Neural cell (in vitro differentiated cells): Measurements from ENCODE around the gene CLCN5. TPM values are rescaled to one million over a fixed set of nuclear protein-coding genes. Genes with fewer than 3 reads are reported as not detected.

Experiments used
- H2AFZ ChIP-seq: fragments of 200-600, 300-800 bp; sonication (generic), shearing (Covaris generic); 2 replicates; pipeline ENCODE4 v1.6.0; 2014; ENCODE audit warnings: low read depth, mild to moderate bottlenecking, antibody characterized with exemption, low read length, moderate library complexity
- H3F3A ChIP-seq: fragments of 200-600 bp; shearing (Covaris generic); 2 replicates; pipeline ENCODE4 v1.6.1; 2016; ENCODE audit warnings: mild to moderate bottlenecking, moderate library complexity, mixed read lengths, antibody characterized with exemption, low read length; ENCODE audit not compliant: insufficient read depth, poor library complexity, severe bottlenecking
- H3K27ac ChIP-seq: fragments of 200-600, 300-800 bp; sonication (generic), shearing (Covaris generic); 2 replicates; pipeline ENCODE4 v1.5.1; 2014; ENCODE audit warnings: mild to moderate bottlenecking, low read length, moderate library complexity
- H3K27me3 ChIP-seq: fragments of 300-800, 200-600 bp; sonication (generic), shearing (Covaris generic); 2 replicates; pipeline ENCODE4 v1.6.0; 2014; ENCODE audit warnings: mild to moderate bottlenecking, low read depth, low read length, moderate library complexity; ENCODE audit not compliant: insufficient read depth
- H3K36me3 ChIP-seq: fragments of 300-800, 200-600 bp; sonication (generic), shearing (Covaris generic); 2 replicates; pipeline ENCODE4 v1.5.1; 2014; ENCODE audit warnings: mild to moderate bottlenecking, antibody characterized with exemption, low read length, moderate library complexity; ENCODE audit not compliant: insufficient read depth
- H3K4me2 ChIP-seq: fragments of 300-800, 200-600 bp; sonication (generic), shearing (Covaris generic); 2 replicates; pipeline ENCODE4 v1.6.0; 2014; ENCODE audit warnings: mild to moderate bottlenecking, low read length
- H3K4me3 ChIP-seq: fragments of 300-800, 200-600 bp; sonication (generic), shearing (Covaris generic); 2 replicates; pipeline ENCODE4 v1.5.1; 2014; ENCODE audit warnings: mild to moderate bottlenecking, low read length, moderate library complexity
- H3K79me2 ChIP-seq: fragments of 200-600 bp; shearing (Covaris generic); replicated peaks from 2 replicates; pipeline ENCODE4 v1.6.0; 2014; ENCODE audit warnings: mild to moderate bottlenecking, low read length, moderate library complexity; ENCODE audit not compliant: insufficient read depth
- H3K9ac ChIP-seq: fragments of 300-800, 200-600 bp; sonication (generic), shearing (Covaris generic); 2 replicates; pipeline ENCODE4 v1.6.1; 2016; ENCODE audit warnings: mild to moderate bottlenecking, low read length, mixed read lengths
- H3K9me2 ChIP-seq: fragments of 200-600 bp; shearing (Covaris generic); 2 replicates; pipeline ENCODE4 v1.6.1; 2016; ENCODE audit warnings: mild to moderate bottlenecking, low read length, mixed read lengths; ENCODE audit not compliant: insufficient read depth
- H3K9me3 ChIP-seq: fragments of 200-600, 300-800 bp; sonication (generic), shearing (Covaris generic); 2 replicates; pipeline ENCODE4 v1.6.1; 2016; ENCODE audit warnings: mild to moderate bottlenecking, mixed run types, low read length, moderate library complexity, mixed read lengths
- H4K20me1 ChIP-seq: fragments of 200-600 bp; shearing (Covaris generic); 2 replicates; pipeline ENCODE4 v1.6.1; 2016; ENCODE audit warnings: mild to moderate bottlenecking, mixed run types; ENCODE audit not compliant: insufficient read depth
- EP300 ChIP-seq: fragments of 450-650 bp; conservative IDR thresholded peaks from 2 replicates; pipeline ENCODE4 v1.6.1; 2014; ENCODE audit warnings: antibody characterized with exemption, mild to moderate bottlenecking, moderate library complexity; ENCODE audit not compliant: poor library complexity, severe bottlenecking
- EZH2 ChIP-seq: fragments of 200-600, 300-800 bp; shearing (Covaris generic), sonication (generic); IDR thresholded peaks from 2 replicates; pipeline ENCODE4 v1.6.1; 2014; ENCODE audit warnings: antibody characterized with exemption, low read length, borderline replicate concordance, mild to moderate bottlenecking; ENCODE audit not compliant: insufficient read depth, poor library complexity, severe bottlenecking
- MXI1 ChIP-seq: fragments of 450-650 bp; conservative IDR thresholded peaks from 2 replicates; pipeline ENCODE4 v1.6.1; 2014; ENCODE audit warnings: antibody characterized with exemption, mild to moderate bottlenecking; ENCODE audit not compliant: poor library complexity, severe bottlenecking
- POLR2AphosphoS5 ChIP-seq: IDR thresholded peaks from 2 replicates; pipeline ENCODE4 v1.6.1; 2012
- RAD21 ChIP-seq: fragments of 450-650 bp; conservative IDR thresholded peaks from 2 replicates; pipeline ENCODE4 v1.6.1; 2014; ENCODE audit warnings: antibody characterized with exemption, mild to moderate bottlenecking, moderate library complexity
- SMC3 ChIP-seq: fragments of 450-650 bp; conservative IDR thresholded peaks from 2 replicates; pipeline ENCODE4 v1.6.1; 2014; ENCODE audit warnings: antibody characterized with exemption, mild to moderate bottlenecking, moderate library complexity; ENCODE audit not compliant: poor library complexity
- TAF1 ChIP-seq: IDR thresholded peaks from 2 replicates; pipeline ENCODE4 v1.6.1; 2012; ENCODE audit warnings: low read depth
- polyA plus RNA-seq: library from polyadenylated mRNA; depleted of rRNA; stranded (reverse); fragments of >200 nt; gene quantifications from 2 replicates; pipeline ENCODE4 v1.2.3, GENCODE V29; 2014
- TF ChIP-seq, protein P1 (sequence below): fragments of 450-650 bp; IDR thresholded peaks from 2 replicates; pipeline ENCODE4 v1.5.1; 2014; ENCODE audit warnings: antibody characterized with exemption, mild to moderate bottlenecking, moderate library complexity; ENCODE audit not compliant: poor library complexity, severe bottlenecking
- TF ChIP-seq, protein P2 (sequence below): IDR thresholded peaks from 2 replicates; pipeline ENCODE4 v1.6.1; 2012; ENCODE audit warnings: borderline replicate concordance

CLCN5 gene
- polyA plus RNA-seq, 1 donor from 2014 or later: 13.1 TPM

- Histone ChIP-seq H3K4me2 (no peak overlapping the region), H3K9me3 (no peaks in the 10 kb centered on the region), H3K36me3 (no peaks in the 10 kb centered on the region), H3K27ac (no peak overlapping the region), H3F3A (no peaks in the 10 kb centered on the region), H2AFZ (no peak overlapping the region), H3K27me3 (no peaks in the 10 kb centered on the region), H3K4me3 (no peak overlapping the region), H3K9me2 (no peaks in the 10 kb centered on the region), H4K20me1 (no peaks in the 10 kb centered on the region), H3K9ac (no peak overlapping the region), H3K79me2 (no peaks in the 10 kb centered on the region)
- TF ChIP-seq POLR2AphosphoS5 (no peak), TAF1 (no peak), EZH2 (no peak), SMC3 (no peak)
These were observed 21.3 kb upstream of the CLCN5 start for GRCh38 chrX:49901048-49901447.

DNA sequence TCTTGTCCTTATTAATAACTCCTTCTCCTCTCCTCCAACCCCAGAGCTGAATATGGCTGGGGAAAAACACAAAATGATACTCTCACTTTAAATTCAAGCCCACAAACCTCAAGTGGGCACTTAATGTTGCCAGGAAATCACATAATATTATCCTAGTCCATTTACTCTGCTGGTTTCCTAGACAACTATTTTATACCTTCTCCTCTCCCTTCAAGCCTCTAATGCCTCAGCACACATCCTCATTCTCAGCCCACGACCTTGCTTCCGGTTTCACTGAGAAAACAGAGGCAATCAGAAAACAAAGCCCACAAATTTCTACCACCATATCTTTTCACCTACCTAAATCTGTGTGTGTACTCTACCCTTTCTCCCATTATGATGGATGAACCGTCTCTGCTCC lies 12.1 kb upstream of the CLCN5 start:
- TF ChIP-seq EZH2: no peak
- TF ChIP-seq SMC3: no peak
- peak; percentile 15 for TF ChIP-seq POLR2AphosphoS5
- TF ChIP-seq MXI1: no peak
- TF ChIP-seq, protein P1, sequence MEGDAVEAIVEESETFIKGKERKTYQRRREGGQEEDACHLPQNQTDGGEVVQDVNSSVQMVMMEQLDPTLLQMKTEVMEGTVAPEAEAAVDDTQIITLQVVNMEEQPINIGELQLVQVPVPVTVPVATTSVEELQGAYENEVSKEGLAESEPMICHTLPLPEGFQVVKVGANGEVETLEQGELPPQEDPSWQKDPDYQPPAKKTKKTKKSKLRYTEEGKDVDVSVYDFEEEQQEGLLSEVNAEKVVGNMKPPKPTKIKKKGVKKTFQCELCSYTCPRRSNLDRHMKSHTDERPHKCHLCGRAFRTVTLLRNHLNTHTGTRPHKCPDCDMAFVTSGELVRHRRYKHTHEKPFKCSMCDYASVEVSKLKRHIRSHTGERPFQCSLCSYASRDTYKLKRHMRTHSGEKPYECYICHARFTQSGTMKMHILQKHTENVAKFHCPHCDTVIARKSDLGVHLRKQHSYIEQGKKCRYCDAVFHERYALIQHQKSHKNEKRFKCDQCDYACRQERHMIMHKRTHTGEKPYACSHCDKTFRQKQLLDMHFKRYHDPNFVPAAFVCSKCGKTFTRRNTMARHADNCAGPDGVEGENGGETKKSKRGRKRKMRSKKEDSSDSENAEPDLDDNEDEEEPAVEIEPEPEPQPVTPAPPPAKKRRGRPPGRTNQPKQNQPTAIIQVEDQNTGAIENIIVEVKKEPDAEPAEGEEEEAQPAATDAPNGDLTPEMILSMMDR: no peak
- TF ChIP-seq EP300: no peak
- Histone ChIP-seq H3K9me3 (no peaks in the 10 kb centered on the region), H3K9ac (peak overlapping the region; percentile 9), H3K79me2 (no peaks in the 10 kb centered on the region), H3K27me3 (no peaks in the 10 kb centered on the region), H3K9me2 (no peaks in the 10 kb centered on the region), H3F3A (no peaks in the 10 kb centered on the region), H3K27ac (peak overlapping the region; percentile 71), H3K4me2 (no peak overlapping the region), H2AFZ (no peak overlapping the region), H4K20me1 (no peaks in the 10 kb centered on the region), H3K4me3 (no peak overlapping the region), H3K36me3 (no peaks in the 10 kb centered on the region)

- no peaks in the 10 kb centered on the region for H3K36me3 ChIP-seq
- H3K4me2 ChIP-seq: no peak overlapping the region
- H3K9ac ChIP-seq: no peak overlapping the region
- no peaks in the 10 kb centered on the region for H3K79me2 ChIP-seq
- H3K27me3 ChIP-seq: no peaks in the 10 kb centered on the region
- H3K9me3 ChIP-seq: no peaks in the 10 kb centered on the region
- H3F3A ChIP-seq: no peaks in the 10 kb centered on the region
- H4K20me1 ChIP-seq: no peaks in the 10 kb centered on the region
- peak overlapping the region; percentile 71 for H3K27ac ChIP-seq
- TF ChIP-seq EP300: no peak
- TF ChIP-seq TAF1: no peak
- TF ChIP-seq, protein P1: no peak
- no peak for TF ChIP-seq POLR2AphosphoS5
- TF ChIP-seq, protein P2, sequence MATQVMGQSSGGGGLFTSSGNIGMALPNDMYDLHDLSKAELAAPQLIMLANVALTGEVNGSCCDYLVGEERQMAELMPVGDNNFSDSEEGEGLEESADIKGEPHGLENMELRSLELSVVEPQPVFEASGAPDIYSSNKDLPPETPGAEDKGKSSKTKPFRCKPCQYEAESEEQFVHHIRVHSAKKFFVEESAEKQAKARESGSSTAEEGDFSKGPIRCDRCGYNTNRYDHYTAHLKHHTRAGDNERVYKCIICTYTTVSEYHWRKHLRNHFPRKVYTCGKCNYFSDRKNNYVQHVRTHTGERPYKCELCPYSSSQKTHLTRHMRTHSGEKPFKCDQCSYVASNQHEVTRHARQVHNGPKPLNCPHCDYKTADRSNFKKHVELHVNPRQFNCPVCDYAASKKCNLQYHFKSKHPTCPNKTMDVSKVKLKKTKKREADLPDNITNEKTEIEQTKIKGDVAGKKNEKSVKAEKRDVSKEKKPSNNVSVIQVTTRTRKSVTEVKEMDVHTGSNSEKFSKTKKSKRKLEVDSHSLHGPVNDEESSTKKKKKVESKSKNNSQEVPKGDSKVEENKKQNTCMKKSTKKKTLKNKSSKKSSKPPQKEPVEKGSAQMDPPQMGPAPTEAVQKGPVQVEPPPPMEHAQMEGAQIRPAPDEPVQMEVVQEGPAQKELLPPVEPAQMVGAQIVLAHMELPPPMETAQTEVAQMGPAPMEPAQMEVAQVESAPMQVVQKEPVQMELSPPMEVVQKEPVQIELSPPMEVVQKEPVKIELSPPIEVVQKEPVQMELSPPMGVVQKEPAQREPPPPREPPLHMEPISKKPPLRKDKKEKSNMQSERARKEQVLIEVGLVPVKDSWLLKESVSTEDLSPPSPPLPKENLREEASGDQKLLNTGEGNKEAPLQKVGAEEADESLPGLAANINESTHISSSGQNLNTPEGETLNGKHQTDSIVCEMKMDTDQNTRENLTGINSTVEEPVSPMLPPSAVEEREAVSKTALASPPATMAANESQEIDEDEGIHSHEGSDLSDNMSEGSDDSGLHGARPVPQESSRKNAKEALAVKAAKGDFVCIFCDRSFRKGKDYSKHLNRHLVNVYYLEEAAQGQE: no peak
- no peak for TF ChIP-seq MXI1
- no peak for TF ChIP-seq EZH2
- TF ChIP-seq SMC3: no peak
- no peak for TF ChIP-seq RAD21
- no peaks in the 10 kb centered on the region for H3K9me2 ChIP-seq
- no peak overlapping the region for H2AFZ ChIP-seq
- H3K4me3 ChIP-seq: no peak overlapping the region
These were observed 10.3 kb upstream of the CLCN5 start for GRCh38 chrX:49912086-49912485.
